ENCODE measurements around the gene MTF1.
A peak's percentile ranks its signal among the peaks of the same experiment; 100 is the strongest.

MTF1 gene

GRCh38 chr1:37862330-37862729 is 2.9 kb upstream of the MTF1 start:
- H3K27ac ChIP-seq, result peak overlapping the region; percentile 7; the same call in 1 of the 2 replicates
- TF ChIP-seq CTCF (conservative IDR thresholded peaks at IDR 0.05) (no peak), ZFX (IDR thresholded peaks at IDR 0.05) (no peak)

GRCh38 chr1:37861151-37861550 is 1.8 kb upstream of the MTF1 start:
- TF ChIP-seq ZFX (IDR thresholded peaks at IDR 0.05), result no peak
- no peak for TF ChIP-seq CTCF (conservative IDR thresholded peaks at IDR 0.05)
- no peak overlapping the region; the same call in 1 of the 2 replicates for H3K27ac ChIP-seq

GRCh38 chr1:37860346-37860666 is 914 bp upstream of the MTF1 start:
- no peak for TF ChIP-seq ZFX (IDR thresholded peaks at IDR 0.05)
- TF ChIP-seq CTCF (conservative IDR thresholded peaks at IDR 0.05), result peak; percentile 22
- H3K27ac ChIP-seq, result peak overlapping the region; percentile 76

GRCh38 chr1:37858931-37859506 is 373 bp downstream of the MTF1 start:
- peak overlapping the region; percentile 76 for H3K27ac ChIP-seq
- TF ChIP-seq CTCF (conservative IDR thresholded peaks at IDR 0.05) (no peak), ZFX (IDR thresholded peaks at IDR 0.05) (no peak)

- TF ChIP-seq ZFX (IDR thresholded peaks at IDR 0.05), result no peak
- TF ChIP-seq CTCF (conservative IDR thresholded peaks at IDR 0.05), result no peak
- H3K27ac ChIP-seq, result no peak overlapping the region
These were observed 5.0 kb downstream of the MTF1 start for GRCh38 chr1:37854406-37854805.

- TF ChIP-seq CTCF (conservative IDR thresholded peaks at IDR 0.05) (no peak), ZFX (IDR thresholded peaks at IDR 0.05) (no peak)
- no peak overlapping the region for H3K27ac ChIP-seq
These were observed 6.2 kb downstream of the MTF1 start for GRCh38 chr1:37853157-37853556.

GRCh38 chr1:37851782-37852210 is 7.6 kb downstream of the MTF1 start:
- no peak overlapping the region for H3K27ac ChIP-seq
- TF ChIP-seq CTCF (conservative IDR thresholded peaks at IDR 0.05) (no peak), ZFX (IDR thresholded peaks at IDR 0.05) (no peak)

Measured in C4-2B (cell line).